GM18519 (cell line): ENCODE data around the gene ZNF175.

Experiments
- ATAC-seq: cut with Tn5 transposase; IDR thresholded peaks from one replicate; pipeline ENCODE4 v1.9.1; 2021; ENCODE audit warnings: mild to moderate bottlenecking, moderate library complexity; ENCODE audit not compliant: unreplicated experiment, low FRiP score

The ZNF175 gene

DNA sequence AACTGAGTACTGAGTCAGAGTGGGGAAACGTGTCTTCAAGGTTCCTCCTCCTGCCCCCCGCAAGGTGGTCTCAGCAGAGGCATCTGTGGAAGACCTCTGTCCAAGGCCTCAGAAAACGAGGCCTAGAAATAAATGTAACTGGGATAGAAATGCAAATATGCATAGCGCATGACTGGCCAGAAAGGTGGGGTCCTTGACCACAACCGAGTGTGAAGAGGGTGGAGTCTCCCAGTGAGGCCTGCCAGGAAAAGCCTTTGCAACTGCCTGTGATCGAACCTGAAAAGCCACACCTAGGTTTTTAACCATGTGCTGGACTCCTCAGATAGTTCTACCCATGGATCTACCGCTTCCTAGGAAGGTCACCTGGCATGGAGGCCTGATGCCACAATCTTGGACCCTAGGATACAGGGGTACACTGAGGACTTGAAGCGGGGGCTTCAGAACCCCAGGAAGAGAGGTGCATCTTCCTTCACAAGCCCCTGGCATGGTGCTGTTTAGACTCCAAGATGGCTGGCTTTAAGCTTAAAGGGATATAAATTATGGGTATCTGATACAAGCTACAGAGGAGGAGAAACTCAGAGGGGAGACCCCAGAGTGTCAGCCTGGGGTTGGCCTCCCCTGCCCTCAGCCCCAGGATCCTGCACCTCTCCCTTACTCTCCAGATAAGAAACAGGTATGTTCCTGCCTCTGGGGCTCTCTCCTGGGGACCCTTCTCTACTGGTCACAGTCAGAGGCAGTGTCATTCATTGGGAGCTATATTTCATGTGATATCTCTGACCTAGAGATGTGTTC, 21.4 kb upstream of the ZNF175 start:
- ATAC-seq = no peak

DNA sequence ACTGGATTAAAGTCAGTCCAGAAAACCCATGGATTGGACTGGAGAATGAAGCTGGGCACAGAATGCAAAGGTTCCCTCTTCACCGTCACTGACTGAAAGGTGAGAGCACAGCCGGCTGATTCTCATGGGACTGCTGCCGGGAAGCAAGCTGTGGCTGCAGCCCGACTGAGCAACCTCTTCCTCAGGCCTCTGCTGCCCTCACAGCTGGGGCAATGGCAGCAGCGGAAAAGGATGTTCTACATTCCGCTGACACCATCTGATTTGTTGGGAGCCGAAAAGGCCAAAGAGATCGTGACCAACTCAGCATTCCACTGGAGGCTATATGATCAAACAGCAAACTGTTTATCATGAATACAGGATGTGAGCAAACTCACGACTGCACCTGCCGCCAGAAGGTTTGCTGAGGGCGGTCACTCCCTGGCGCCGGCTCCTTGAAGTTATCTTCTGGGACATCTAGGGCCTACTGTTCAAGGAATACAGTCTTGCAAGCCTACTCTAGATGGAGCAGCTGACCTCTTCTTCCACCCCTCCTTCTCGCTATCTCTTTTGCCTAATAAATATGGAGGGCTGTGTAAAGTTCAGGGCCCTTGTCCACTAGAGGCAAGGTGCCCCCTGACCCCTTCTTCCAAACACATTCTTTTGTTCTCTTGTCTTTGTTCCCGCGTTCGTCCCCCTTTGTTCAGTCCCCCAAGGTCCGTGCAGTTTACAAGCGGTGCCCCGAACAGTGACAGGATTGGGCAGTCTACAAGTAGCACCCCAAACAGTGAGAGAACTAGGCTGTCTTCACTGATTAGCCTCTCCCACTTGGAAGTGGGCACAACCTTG, 20.0 kb upstream of the ZNF175 start:
- ATAC-seq = no peak

DNA sequence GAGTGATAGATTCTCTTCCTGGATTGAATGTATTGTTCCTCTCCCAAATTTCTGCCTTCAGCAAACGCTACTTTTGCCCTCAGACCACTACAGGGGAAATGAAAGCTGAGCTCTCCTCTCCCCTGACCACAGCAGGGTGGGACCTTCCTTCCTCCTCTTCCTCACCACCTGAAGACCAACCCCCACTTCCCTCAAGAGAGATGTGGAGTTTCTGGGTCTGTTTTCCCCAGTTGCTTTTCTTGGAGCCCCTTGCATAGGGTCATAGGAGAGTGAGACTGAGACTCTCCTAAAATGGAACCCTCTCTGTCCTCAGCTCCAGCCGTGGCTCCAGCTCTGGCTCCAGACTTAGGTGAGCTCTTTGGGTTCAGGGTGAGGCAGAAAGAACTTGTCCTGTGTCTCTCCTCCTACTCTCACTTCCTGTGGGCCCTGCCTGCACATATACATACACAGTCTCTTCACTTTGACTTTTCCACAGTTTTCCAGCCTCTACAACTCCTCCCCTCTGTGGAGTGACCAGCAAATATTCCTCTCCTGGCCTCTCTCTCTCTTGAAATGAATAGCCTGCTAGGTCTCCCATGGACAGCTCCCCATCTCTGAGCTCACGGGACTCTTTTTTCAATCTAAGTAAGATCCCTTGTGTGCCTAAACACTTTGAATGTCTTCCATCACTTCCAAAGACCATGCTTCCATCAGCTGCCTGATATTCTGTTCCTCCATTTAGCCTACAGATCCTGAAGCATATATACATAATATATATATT, 19.2 kb upstream of the ZNF175 start:
- no peak for ATAC-seq

DNA sequence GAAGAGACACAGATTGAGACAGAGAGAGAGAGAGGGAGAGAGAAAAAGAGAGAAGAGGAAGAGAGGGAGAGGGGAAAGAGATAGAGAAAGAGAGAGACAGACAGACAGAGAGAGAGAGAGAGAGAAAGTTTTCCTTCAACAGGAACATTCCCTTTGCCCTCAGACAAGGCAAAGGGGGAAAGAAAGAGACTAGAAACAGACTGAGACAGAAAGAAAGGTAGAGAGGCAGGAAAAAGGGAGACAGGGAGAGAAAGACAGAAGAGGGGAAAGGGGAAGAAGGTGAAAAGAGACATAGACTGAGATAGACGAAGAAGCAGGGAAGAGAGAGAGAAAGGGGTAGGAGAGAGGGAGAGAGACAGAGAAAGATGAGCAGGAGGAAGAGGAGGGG, 18.5 kb upstream of the ZNF175 start:
- ATAC-seq = no peak

DNA sequence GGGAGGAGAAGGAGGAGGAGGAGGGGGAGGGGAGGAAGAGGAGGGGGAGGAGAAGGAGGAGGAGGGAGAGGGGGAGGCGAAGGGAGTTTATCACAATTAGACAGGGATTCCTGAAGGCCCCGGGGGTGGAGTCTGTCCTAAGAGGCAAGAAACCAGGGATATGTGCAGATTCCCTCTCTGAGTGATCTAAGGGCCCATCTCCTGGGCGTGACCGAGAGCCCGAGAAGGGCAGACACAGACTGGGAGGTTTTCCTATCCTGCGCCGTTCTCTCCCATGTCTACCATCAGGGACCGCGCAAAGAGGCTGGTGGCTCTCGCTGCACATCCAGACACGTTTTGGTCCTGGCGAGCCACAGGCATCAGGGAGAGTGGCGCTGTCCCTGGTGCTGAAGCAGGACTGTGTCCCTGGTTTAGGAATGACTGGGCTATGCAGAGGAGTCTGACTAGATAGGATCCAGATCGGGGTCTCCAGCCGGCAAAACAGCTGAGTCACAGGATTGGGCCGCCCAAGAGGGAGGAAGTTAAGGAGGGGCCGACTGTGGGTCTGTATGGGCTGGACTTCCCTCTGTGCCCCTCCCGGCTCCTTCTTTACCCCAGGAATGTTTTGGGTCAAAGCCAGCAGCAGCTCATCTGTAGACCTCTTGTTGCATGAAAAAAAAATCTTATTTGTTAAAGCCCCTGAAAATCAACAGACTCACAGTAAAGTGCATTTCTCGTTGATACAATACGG, 17.9 kb upstream of the ZNF175 start:
- no peak for ATAC-seq

DNA sequence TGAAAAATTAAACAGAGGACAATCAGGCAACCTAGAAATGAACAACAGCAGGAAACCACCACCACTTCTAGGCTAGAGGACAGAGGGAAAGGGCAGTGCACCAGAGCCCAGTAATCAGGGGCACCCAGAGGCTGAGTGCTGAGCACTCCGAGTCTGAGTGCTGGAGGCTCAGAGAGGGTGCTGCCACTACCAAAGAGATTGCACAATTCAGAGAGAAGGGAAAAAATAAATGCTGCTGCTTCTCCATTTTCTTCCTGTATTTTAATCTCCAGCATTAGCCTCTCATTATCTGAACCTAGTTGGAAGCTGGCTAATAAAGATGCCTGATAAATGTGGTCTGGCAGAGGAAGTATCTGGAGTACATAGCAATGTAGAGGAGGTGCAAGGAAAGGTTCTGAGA, 11.8 kb upstream of the ZNF175 start:
- no peak for ATAC-seq

DNA sequence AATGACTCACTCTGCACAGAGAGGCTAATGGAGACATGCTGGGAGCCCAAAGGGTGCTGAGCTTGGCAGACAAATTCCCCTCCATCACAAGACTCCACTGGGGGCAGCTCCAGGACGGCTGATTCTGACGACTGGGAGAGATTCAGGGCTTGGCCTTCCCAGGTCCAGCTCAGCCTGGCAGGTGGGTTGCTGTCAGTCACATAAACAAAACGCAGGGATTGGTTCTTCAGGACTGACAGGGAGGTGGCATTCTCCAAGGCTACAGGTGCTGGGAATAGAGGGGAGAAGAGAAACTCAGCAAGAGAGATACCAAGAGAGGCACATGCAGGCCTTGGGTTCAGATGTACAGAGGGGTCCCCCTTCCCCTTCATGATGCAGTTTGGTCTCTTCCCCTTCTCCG, 10.7 kb upstream of the ZNF175 start:
- no peak for ATAC-seq

DNA sequence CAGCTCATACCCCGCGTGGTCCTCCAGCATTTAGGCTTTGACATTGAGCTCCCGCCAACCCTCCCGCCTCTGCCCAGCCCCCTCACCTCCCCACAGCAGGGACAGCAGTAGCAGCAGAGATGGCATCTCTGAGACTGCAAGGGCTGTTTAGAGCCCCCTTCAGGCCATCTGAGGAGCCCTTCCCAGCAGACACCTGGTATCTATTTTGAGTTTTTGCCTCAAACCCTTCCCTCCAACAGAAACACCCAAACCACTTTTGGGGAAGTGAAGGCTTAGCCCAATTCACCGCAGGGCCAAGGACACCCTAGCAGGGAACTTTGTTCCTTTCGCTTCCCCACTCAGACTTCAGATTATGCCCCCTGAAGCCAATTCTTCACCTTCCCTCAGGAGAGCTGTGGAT, 6.3 kb upstream of the ZNF175 start:
- no peak for ATAC-seq

DNA sequence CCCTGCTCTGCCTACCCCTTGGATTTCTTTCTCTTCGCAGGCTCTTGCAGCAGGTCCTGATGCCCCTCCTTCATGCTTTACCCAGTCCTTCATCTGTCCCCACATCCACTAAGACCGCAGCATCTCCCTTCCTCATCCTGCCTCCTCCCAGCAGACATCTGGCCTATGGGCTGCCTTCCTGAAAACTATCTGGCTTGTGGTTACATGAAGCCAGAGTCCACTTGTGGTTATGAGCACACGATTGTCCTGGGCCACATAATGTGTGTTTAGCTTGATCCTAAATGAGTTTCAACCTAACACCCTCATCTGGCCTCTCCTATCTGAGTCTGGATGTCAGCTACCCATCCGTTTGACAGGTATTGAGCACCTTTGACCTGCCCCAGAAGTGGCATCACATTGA, 5.5 kb upstream of the ZNF175 start:
- ATAC-seq = no peak

DNA sequence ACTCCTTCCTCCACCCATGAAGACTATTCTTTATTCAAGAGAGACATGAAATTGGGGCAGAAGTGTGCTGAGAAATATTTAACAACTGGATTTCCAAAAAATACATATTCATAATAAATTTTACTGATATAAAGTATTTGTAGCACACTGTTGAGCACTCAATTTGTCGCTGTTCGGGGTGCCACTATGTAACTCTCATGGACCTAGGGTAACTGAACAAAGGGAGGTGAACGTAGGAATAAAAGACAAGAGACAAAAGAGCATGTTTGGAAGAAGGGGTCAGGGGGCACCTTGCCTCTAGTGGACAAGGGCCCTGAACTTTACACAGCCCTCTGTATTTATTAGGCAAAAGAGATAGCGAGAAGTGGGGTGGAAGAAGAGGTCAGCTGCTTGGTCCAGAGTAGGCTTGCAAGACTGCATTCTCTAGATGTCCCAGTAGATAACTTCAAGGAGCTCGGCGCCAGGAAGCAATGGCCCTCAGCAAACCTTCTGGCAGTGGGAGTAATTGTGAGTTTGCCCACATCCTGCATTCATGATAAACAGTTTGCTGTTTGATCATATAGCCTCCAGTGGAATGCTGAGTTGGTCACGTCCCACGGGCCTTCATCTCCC, 4.5 kb upstream of the ZNF175 start:
- no peak for ATAC-seq

DNA sequence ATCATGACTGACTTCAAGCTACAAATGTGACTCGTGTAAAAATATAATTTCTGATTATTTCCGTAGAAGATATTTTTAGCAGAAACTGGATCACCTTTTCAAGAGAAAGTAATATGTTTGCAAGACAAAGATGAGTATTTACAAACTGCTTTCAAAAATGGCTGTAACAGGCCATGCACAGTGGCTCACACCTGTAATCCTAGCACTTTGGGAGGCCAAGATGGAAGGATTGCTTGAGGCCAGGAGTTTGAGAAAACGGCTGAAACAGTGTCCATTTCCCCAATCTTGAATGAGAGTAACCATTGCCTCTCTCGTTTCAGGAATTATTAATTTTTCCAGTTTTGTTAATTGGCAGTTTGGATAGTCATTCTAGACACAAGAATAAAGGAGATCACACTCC, 3.5 kb upstream of the ZNF175 start:
- ATAC-seq = no peak

DNA sequence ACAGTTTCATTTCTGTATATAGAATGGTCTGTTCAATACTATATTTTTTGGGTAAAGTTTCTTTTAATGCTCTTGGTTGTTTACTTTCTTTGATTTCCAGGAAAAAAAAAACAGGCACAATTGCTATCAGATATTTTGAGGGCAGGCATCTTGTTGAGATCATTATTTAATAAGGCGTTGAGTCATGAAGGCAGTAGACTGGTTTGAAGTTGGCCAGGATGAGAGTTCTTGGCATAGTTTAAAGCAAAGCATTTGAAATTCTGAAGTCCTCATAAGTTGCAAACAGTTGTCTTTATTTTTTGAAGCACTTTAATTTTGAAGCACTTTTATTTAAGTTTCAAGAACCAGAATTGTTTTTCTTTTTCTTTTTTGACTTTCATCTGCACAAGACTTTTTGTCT, 2.6 kb upstream of the ZNF175 start:
- ATAC-seq = no peak

DNA sequence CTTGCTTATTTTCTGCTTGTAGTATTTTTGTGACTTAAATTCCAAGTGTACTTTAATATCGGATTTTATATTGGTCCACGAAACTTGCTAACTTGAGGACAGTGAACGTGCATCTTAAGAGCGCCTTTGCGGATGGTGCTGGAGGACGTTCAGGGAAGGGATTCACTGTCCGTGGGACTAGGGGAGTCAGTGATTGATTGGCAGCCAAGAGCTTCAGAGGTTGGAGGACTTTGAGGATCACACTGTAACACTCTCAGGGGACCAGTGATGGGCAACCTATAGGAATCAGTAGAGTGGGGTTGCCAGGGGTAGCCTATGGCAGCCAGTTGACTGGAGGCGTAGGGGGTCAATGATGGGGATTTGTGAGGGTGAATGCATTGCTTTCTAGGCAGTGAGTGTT, 516 bp downstream of the ZNF175 start:
- ATAC-seq = no peak

DNA sequence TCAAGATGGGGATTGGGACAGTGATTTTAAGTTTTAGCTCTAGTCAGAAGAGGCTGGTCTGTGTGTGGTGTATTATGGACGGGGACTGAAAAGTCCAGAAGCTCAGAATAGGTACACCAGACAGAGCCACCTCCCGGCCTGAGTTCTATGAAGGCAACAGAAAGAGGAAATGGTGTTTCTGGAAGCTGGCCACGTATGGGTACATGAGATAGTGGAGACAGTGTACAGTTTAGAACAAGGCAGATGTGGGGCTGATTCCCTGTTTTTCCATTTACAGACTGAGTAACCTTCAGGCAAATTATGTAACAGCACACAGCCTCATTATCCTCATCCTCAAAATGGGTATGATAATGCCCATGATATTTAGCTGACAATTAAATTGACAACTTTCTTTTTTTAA, 1.3 kb downstream of the ZNF175 start:
- no peak for ATAC-seq

DNA sequence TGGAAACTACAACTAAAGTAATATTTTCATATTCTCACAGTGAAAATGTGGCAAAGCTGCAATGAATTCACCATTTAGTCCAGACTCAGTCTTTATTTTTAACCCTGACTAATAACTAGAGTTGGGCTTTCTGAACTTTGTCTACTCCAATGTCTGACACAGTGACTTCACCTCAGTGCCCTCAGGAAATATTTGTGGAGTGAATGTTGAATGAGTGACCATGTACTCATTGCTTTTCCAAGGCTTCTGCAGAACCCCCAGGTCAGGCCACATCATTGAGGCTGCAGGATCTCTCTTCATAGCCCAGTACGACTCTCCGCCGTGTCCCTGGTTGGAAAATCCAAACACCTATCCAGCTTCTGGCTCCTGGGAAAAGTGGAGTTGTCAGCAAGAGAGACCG, 1.8 kb downstream of the ZNF175 start:
- no peak for ATAC-seq

DNA sequence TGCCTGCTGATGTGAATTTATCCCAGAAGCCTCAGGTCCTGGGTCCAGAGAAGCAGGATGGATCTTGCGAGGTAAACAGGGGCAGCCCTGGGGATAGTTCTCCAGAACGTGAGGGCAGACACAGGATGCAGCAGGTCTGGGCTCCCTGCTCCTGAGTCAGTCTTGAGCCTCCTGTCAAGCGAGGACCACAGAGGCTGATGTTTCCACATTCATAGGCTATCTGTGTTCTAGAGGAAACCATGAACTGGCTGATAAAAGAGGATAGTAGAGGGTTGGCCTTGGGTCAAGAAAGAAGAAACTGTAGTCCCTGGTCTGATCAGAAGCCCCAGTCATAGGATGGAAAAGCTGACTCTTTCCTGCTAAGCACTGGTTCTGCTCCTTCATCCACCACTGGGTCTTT, 2.2 kb downstream of the ZNF175 start:
- ATAC-seq = no peak

DNA sequence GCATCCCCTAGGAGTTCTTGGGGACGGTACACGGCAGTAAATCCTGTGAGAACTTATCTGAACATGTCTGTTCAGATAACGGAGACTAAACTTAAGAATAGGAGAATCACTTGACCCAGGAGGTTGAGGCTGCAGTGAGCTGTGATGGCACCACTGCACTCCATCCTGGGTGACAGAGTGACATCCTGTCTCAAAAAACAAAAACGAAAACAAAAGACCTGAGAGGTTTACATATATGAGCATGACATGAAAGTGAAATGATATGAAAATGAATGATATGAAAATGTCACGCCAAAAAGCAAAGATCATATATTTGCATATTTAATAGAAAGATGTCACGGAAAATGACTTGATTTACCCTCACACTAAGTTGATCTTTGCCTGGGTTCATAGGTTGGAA, 5.8 kb downstream of the ZNF175 start:
- ATAC-seq = no peak

DNA sequence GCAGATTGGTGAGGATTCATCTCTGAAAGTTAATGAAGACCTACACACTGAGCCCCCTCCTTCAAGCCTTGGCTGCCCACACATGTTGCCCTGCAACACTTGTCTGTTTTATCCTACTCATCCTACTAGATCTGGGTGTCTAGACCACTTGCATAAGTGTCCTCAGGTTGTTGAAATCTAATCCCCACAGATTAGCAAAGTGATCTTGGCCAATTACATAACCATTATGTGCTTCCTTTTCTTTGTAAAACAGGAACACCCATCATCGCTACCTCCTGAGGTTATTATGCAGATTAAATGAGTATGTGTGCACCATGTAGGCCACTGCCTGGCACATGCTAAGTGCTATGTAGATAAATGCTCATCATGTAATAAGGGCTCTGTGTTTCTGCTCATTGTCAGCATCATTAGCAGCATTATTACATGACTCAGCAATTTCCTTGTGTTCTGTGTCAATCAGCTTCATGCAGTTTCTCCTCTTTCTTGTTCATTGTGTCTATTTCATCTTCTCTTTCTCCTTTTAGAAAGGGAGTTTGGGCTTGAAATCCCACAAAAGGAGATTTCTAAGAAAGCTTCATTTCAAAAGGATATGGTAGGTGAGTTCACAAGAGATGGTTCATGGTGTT, 15.1 kb downstream of the ZNF175 start:
- no peak for ATAC-seq

DNA sequence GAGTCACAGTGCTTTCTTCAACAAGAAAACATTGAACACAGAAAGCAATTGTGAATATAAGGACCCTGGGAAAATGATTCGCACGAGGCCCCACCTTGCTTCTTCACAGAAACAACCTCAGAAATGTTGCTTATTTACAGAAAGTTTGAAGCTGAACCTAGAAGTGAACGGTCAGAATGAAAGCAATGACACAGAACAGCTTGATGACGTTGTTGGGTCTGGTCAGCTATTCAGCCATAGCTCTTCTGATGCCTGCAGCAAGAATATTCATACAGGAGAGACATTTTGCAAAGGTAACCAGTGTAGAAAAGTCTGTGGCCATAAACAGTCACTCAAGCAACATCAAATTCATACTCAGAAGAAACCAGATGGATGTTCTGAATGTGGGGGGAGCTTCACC, 15.7 kb downstream of the ZNF175 start:
- ATAC-seq = no peak
